ENCODE measurements around the gene ANKRD62.
A peak's percentile ranks its signal among the peaks of the same experiment; 100 is the strongest.

The ANKRD62 gene

DNA sequence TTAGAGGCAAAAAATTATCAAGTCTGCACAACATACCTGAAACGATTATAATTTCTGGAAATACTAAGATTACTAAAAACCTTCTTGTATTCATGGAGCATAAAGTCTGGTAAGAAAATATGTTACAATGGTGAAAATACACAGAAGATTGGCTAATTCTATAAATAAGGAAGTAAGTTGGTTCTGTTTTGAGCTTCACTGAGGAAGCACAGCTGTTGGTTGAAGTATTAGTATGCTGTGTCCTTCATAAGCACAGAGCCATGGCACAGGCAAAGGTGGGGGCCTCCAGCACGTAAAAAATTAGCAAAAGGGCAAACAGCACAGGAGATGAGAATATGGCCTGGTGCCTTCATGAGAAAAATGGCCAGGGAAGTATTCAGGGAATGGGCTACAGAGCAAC is 40.4 kb upstream of the ANKRD62 start:
- no peaks in the 10 kb centered on the region for H3K79me1 ChIP-seq (ENCODE audit: low read length)
- H2BK5ac ChIP-seq (ENCODE audit: low read depth, low read length, poor library complexity), result no peak overlapping the region
- no peak overlapping the region for H2BK12ac ChIP-seq (ENCODE audit: low read length)
- H3K9me3 ChIP-seq (ENCODE audit: insufficient read depth, low read depth, low read length), result peaks cover 3% of the 10 kb centered on the region
- H3K14ac ChIP-seq (ENCODE audit: low read length), result no peak overlapping the region
- no peak overlapping the region for H3K4ac ChIP-seq (ENCODE audit: low read depth, low read length)
- no peak overlapping the region for H3K4me2 ChIP-seq (ENCODE audit: low read length)
- no peak overlapping the region for H2BK120ac ChIP-seq (ENCODE audit: insufficient read depth, low read length, poor library complexity)
- no peak overlapping the region for H3K9ac ChIP-seq (ENCODE audit: low read length)
- H4K12ac ChIP-seq (ENCODE audit: low read depth, low read length), result no peak overlapping the region
- H3K36me3 ChIP-seq (ENCODE audit: control insufficient read depth in 1 of 2, insufficient read depth in 2 of 2, low read length in 2 of 2), result no peaks in the 10 kb centered on the region
- no peak overlapping the region for H3K23ac ChIP-seq (ENCODE audit: low read length)
- WGBS (ENCODE audit: extremely low coverage, insufficient coverage, insufficient read length), result no CpG with 5 or more reads among the region's 2 CpGs
- H3K27me3 ChIP-seq (ENCODE audit: insufficient read depth, low read length), result no peaks in the 10 kb centered on the region
- no peak overlapping the region for H2AFZ ChIP-seq (ENCODE audit: insufficient read depth, low read length, poor library complexity)
- no peaks in the 10 kb centered on the region for H3K4me1 ChIP-seq (ENCODE audit: control insufficient read depth in 1 of 2, insufficient read depth in 2 of 2, low read length in 2 of 2)
- H3K4me3 ChIP-seq (ENCODE audit: low read depth, low read length), result peak overlapping the region; percentile 50
- no peak overlapping the region for H4K8ac ChIP-seq (ENCODE audit: low read depth, low read length)
- no peak overlapping the region for H2AK5ac ChIP-seq (ENCODE audit: low read length)
- H4K91ac ChIP-seq (ENCODE audit: low read depth, low read length), result no peak overlapping the region
- H3K27ac ChIP-seq (ENCODE audit: low read depth, low read length), result no peak overlapping the region
- H3K18ac ChIP-seq (ENCODE audit: low read length), result no peak overlapping the region
- no peaks in the 10 kb centered on the region for H3K79me2 ChIP-seq (ENCODE audit: control insufficient read depth, insufficient read depth, low read length, poor library complexity)
- DNase-seq, result no peak

DNA sequence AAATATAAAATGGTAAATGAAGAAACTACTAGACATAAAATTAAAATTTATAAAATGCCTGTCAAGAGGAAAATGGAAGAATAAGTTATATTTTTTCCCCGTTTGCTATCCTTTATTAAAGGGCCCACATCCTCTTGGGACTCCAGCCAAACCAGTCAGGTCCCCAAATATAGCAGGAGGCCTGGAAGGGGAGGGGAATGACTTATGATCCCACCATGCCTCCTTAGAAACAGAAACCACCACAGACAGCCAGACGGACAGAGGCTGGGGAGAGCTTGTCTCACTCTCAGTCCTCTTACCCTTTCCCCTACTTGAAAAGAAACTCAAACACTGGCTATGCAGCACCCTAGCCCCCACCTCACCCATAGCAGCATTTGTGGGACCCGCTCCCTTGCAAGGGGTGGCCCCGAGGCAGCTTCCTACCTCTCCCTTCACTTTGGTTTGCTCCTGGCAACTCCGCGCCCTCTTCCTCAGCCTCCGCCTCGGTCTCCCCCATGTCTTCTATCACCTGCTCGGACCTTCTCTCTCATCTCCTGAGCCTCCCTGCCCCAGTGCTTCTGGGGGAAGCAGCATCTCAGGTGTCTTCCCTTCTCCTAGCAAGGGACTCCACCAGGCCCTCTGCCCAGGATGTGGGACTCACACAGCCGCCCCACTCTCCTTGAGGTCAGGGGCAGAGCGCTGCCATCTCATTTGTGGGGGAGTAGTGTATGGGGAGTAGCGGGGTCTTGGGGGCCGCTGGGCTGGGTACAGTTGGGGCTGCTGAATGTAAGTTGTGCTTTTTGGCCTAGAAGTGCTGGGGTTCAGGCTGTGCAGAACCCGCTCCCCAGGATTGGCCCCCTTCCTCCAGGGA is 37.4 kb upstream of the ANKRD62 start:
- Histone ChIP-seq H4K12ac (ENCODE audit: low read depth, low read length) (no peak overlapping the region), H4K91ac (ENCODE audit: low read depth, low read length) (no peak overlapping the region), H3K4me2 (ENCODE audit: low read length) (no peak overlapping the region), H3K79me2 (ENCODE audit: control insufficient read depth, insufficient read depth, low read length, poor library complexity) (no peaks in the 10 kb centered on the region), H2BK12ac (ENCODE audit: low read length) (no peak overlapping the region), H3K18ac (ENCODE audit: low read length) (no peak overlapping the region), H4K8ac (ENCODE audit: low read depth, low read length) (no peak overlapping the region), H2AK5ac (ENCODE audit: low read length) (no peak overlapping the region), H3K27ac (ENCODE audit: low read depth, low read length) (no peak overlapping the region), H3K4me3 (ENCODE audit: low read depth, low read length) (no peak overlapping the region), H3K79me1 (ENCODE audit: low read length) (no peaks in the 10 kb centered on the region), H2BK5ac (ENCODE audit: low read depth, low read length, poor library complexity) (no peak overlapping the region), H3K36me3 (ENCODE audit: control insufficient read depth in 1 of 2, insufficient read depth in 2 of 2, low read length in 2 of 2) (no peaks in the 10 kb centered on the region), H3K4me1 (ENCODE audit: control insufficient read depth in 1 of 2, insufficient read depth in 2 of 2, low read length in 2 of 2) (no peaks in the 10 kb centered on the region), H3K9me3 (ENCODE audit: insufficient read depth, low read depth, low read length) (no peaks in the 10 kb centered on the region), H3K9ac (ENCODE audit: low read length) (no peak overlapping the region), H2AFZ (ENCODE audit: insufficient read depth, low read length, poor library complexity) (no peak overlapping the region), H3K4ac (ENCODE audit: low read depth, low read length) (no peak overlapping the region), H2BK120ac (ENCODE audit: insufficient read depth, low read length, poor library complexity) (no peak overlapping the region), H3K23ac (ENCODE audit: low read length) (no peak overlapping the region), H3K14ac (ENCODE audit: low read length) (no peak overlapping the region), H3K27me3 (ENCODE audit: insufficient read depth, low read length) (no peaks in the 10 kb centered on the region)
- no CpG with 5 or more reads among the region's 14 CpGs for WGBS (ENCODE audit: extremely low coverage, insufficient coverage, insufficient read length)
- no peak for DNase-seq

DNA sequence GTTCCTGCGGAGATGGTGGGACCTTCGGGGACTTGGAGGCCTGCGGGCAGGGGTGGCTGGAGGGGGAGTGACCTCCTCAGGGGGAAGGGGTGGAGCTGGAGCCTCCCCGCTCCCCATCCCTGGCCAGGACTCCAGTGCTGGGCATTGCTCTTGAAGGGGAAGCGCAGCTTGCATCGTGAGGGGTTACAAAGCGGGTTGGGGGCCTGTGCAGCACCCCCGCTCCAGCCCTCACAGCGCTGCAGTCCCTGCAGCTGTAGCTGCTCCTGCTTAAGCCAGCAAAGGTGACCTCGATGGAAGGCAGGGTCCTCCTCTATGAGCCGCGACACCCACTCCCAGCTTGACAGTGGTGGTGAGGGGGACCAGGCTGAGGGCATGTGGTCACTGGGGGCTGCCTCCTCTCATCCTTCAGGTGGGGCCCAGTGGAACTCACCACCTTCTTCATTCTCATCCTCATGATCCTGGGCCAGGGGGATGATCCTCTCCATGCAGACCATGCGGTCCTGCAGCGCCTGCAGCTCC is 36.7 kb upstream of the ANKRD62 start:
- Histone ChIP-seq H3K27me3 (ENCODE audit: insufficient read depth, low read length) (no peaks in the 10 kb centered on the region), H3K4ac (ENCODE audit: low read depth, low read length) (no peak overlapping the region), H3K9ac (ENCODE audit: low read length) (no peak overlapping the region), H3K9me3 (ENCODE audit: insufficient read depth, low read depth, low read length) (no peaks in the 10 kb centered on the region), H3K36me3 (ENCODE audit: control insufficient read depth in 1 of 2, insufficient read depth in 2 of 2, low read length in 2 of 2) (no peaks in the 10 kb centered on the region), H4K8ac (ENCODE audit: low read depth, low read length) (no peak overlapping the region), H3K4me3 (ENCODE audit: low read depth, low read length) (no peak overlapping the region), H3K14ac (ENCODE audit: low read length) (no peak overlapping the region), H2BK12ac (ENCODE audit: low read length) (no peak overlapping the region), H4K91ac (ENCODE audit: low read depth, low read length) (no peak overlapping the region), H3K27ac (ENCODE audit: low read depth, low read length) (no peak overlapping the region), H3K79me1 (ENCODE audit: low read length) (no peaks in the 10 kb centered on the region), H4K12ac (ENCODE audit: low read depth, low read length) (no peak overlapping the region), H3K4me2 (ENCODE audit: low read length) (no peak overlapping the region), H2AK5ac (ENCODE audit: low read length) (no peak overlapping the region), H3K18ac (ENCODE audit: low read length) (no peak overlapping the region), H2BK5ac (ENCODE audit: low read depth, low read length, poor library complexity) (no peak overlapping the region), H2BK120ac (ENCODE audit: insufficient read depth, low read length, poor library complexity) (no peak overlapping the region), H3K4me1 (ENCODE audit: control insufficient read depth in 1 of 2, insufficient read depth in 2 of 2, low read length in 2 of 2) (no peaks in the 10 kb centered on the region), H3K23ac (ENCODE audit: low read length) (no peak overlapping the region), H3K79me2 (ENCODE audit: control insufficient read depth, insufficient read depth, low read length, poor library complexity) (no peaks in the 10 kb centered on the region), H2AFZ (ENCODE audit: insufficient read depth, low read length, poor library complexity) (no peak overlapping the region)
- no peak for DNase-seq
- no CpG with 5 or more reads among the region's 14 CpGs for WGBS (ENCODE audit: extremely low coverage, insufficient coverage, insufficient read length)

DNA sequence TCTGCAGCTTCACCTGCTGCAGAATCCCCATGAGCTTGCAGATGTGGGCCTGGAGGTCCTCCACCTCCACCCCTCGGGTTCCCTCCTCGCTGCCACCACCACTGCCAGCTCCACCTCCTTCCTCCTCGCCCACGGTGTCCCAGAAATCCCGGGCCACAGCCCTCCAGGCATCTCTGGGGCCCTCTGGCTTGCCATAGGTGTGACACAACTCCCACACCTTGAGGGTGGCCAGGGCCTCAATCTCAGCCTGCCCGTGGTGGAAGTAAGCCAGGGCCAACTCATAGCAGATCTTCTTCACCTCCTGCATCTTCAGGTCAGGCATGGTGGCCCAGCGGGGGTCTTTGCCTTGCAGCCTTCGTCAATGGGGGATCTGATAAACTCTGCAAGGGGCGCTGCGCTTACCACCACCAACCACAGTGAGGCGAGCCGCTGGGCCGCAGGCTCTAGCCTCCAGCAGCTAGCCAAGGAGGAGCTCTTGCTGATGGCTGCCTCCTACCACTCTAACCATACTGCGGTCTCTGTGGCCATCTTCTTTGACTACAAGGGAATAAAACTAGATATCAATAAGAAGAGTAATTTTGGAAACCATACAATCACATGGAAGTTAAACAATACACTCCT is 36.1 kb upstream of the ANKRD62 start:
- no peak overlapping the region for H3K23ac ChIP-seq (ENCODE audit: low read length)
- no peaks in the 10 kb centered on the region for H3K36me3 ChIP-seq (ENCODE audit: control insufficient read depth in 1 of 2, insufficient read depth in 2 of 2, low read length in 2 of 2)
- no peak overlapping the region for H4K91ac ChIP-seq (ENCODE audit: low read depth, low read length)
- H3K27me3 ChIP-seq (ENCODE audit: insufficient read depth, low read length), result no peaks in the 10 kb centered on the region
- no peak overlapping the region for H3K18ac ChIP-seq (ENCODE audit: low read length)
- no peak for DNase-seq
- H4K12ac ChIP-seq (ENCODE audit: low read depth, low read length), result no peak overlapping the region
- H3K4me2 ChIP-seq (ENCODE audit: low read length), result no peak overlapping the region
- no peak overlapping the region for H3K9ac ChIP-seq (ENCODE audit: low read length)
- no peak overlapping the region for H3K14ac ChIP-seq (ENCODE audit: low read length)
- H2BK5ac ChIP-seq (ENCODE audit: low read depth, low read length, poor library complexity), result no peak overlapping the region
- no peak overlapping the region for H2BK120ac ChIP-seq (ENCODE audit: insufficient read depth, low read length, poor library complexity)
- WGBS (ENCODE audit: extremely low coverage, insufficient coverage, insufficient read length), result no CpG with 5 or more reads among the region's 14 CpGs
- H2AFZ ChIP-seq (ENCODE audit: insufficient read depth, low read length, poor library complexity), result no peak overlapping the region
- H3K79me2 ChIP-seq (ENCODE audit: control insufficient read depth, insufficient read depth, low read length, poor library complexity), result no peaks in the 10 kb centered on the region
- no peaks in the 10 kb centered on the region for H3K4me1 ChIP-seq (ENCODE audit: control insufficient read depth in 1 of 2, insufficient read depth in 2 of 2, low read length in 2 of 2)
- H3K4me3 ChIP-seq (ENCODE audit: low read depth, low read length), result no peak overlapping the region
- no peak overlapping the region for H3K4ac ChIP-seq (ENCODE audit: low read depth, low read length)
- no peaks in the 10 kb centered on the region for H3K79me1 ChIP-seq (ENCODE audit: low read length)
- H4K8ac ChIP-seq (ENCODE audit: low read depth, low read length), result no peak overlapping the region
- H2BK12ac ChIP-seq (ENCODE audit: low read length), result no peak overlapping the region
- no peak overlapping the region for H2AK5ac ChIP-seq (ENCODE audit: low read length)
- no peaks in the 10 kb centered on the region for H3K9me3 ChIP-seq (ENCODE audit: insufficient read depth, low read depth, low read length)
- H3K27ac ChIP-seq (ENCODE audit: low read depth, low read length), result no peak overlapping the region

Measured in trophoblast cell (in vitro differentiated cells and primary cell).